H1 (cell line): ENCODE measurements around the gene PNLIP. TPM values are rescaled to one million over a fixed set of nuclear protein-coding genes. Genes with fewer than 3 reads are reported as not detected.

Experiments used
- CTCF ChIA-PET: fragments of 300-600 bp; sonication (Branson Sonifier 250); formaldehyde crosslinking; loops from one replicate; lab custom pipeline; 2021; ENCODE audit not compliant: partially characterized antibody; lab: Charles Lee
- POLR2A ChIA-PET: fragments of 300-600 bp; sonication (Branson Sonifier 250); formaldehyde crosslinking; loops from one replicate; lab custom pipeline; 2021; ENCODE audit warnings: inconsistent platforms; ENCODE audit not compliant: partially characterized antibody; lab: Charles Lee
- DNase-seq, 2 experiments: peaks; one replicate each; pipeline versions ENCODE4 v3.0.0 to v3.0.0-alpha.2; 2010 to 2022; ENCODE audit warnings: low spot score in 2 of 2, low read depth in 1 of 2, mixed read lengths in 1 of 2
- FAIRE-seq: peaks from 2 replicates; lab custom pipeline; 2011; peaks lifted over from hg19 to GRCh38; lab: Jason Lieb, UNC
- H2AFZ ChIP-seq: 2 replicates; pipeline ENCODE4 v1.8.1; 2012; ENCODE audit warnings: low read length, inconsistent platforms
- H2AK5ac ChIP-seq: 2 replicates; pipeline ENCODE4 v1.6.1; 2013; ENCODE audit warnings: low read depth, low read length
- H2BK120ac ChIP-seq: replicated peaks from 2 replicates; pipeline ENCODE3; 2013; ENCODE audit warnings: low read depth, low read length, inconsistent platforms
- H2BK12ac ChIP-seq: 2 replicates; pipeline ENCODE4 v1.6.1; 2013; ENCODE audit warnings: low read depth, low read length
- H2BK15ac ChIP-seq: 2 replicates; pipeline ENCODE4 v1.6.1; 2013; ENCODE audit warnings: low read length
- H2BK20ac ChIP-seq: 2 replicates; pipeline ENCODE4 v1.6.1; 2013; ENCODE audit warnings: low read length
- H2BK5ac ChIP-seq: 2 replicates; pipeline ENCODE4 v1.6.1; 2013; ENCODE audit warnings: low read depth, low read length
- H3K14ac ChIP-seq: 2 replicates; pipeline ENCODE4 v1.6.1; 2013; ENCODE audit warnings: inconsistent platforms; ENCODE audit not compliant: insufficient read length
- H3K18ac ChIP-seq: 2 replicates; pipeline ENCODE4 v1.6.1; 2013; ENCODE audit warnings: low read length; ENCODE audit errors: extremely low read depth
- H3K23ac ChIP-seq: 2 replicates; pipeline ENCODE4 v1.6.1; 2013; ENCODE audit warnings: inconsistent platforms; ENCODE audit not compliant: insufficient read length
- H3K23me2 ChIP-seq: 2 replicates; pipeline ENCODE4 v1.6.1; 2013; ENCODE audit warnings: low read depth, low read length
- H3K27ac ChIP-seq: 2 replicates; pipeline ENCODE4 v1.6.1; 2011; ENCODE audit warnings: low read depth, low read length, inconsistent platforms
- H3K27me3 ChIP-seq, 4 experiments: replicated peaks in 1 of 4; 1 replicate in 1 of 4; 2 replicates in 3 of 4; pipeline versions ENCODE4 v1.6.1 to v1.8.1; 2011 to 2013; ENCODE audit warnings: low read length in 3 of 4, mild to moderate bottlenecking in 3 of 4, inconsistent platforms in 2 of 4, mixed read lengths in 2 of 4, moderate library complexity in 1 of 4; ENCODE audit not compliant: control insufficient read depth in 3 of 4, insufficient read depth in 3 of 4; ENCODE audit errors: extremely low read depth in 1 of 4
- H3K36me3 ChIP-seq, 4 experiments: 2 replicates each; pipeline versions ENCODE4 v1.6.1 to v1.8.1; 2011 to 2013; ENCODE audit warnings: mild to moderate bottlenecking in 4 of 4, low read length in 3 of 4, moderate library complexity in 2 of 4, control low read depth in 1 of 4, inconsistent platforms in 1 of 4; ENCODE audit not compliant: insufficient read depth in 4 of 4, control insufficient read depth in 2 of 4
- H3K4ac ChIP-seq: replicated peaks from 2 replicates; pipeline ENCODE3; 2013; ENCODE audit warnings: low read length, low read depth, mixed read lengths, inconsistent platforms; ENCODE audit not compliant: insufficient read length
- H3K4me1 ChIP-seq, 4 experiments: replicated peaks in 1 of 4; 1 replicate in 1 of 4; 2 replicates in 3 of 4; pipeline versions ENCODE4 v1.6.1 to v1.8.1; 2011 to 2013; ENCODE audit warnings: low read length in 3 of 4, inconsistent platforms in 2 of 4, mixed read lengths in 1 of 4; ENCODE audit not compliant: insufficient read depth in 4 of 4, control insufficient read depth in 3 of 4
- H3K4me2 ChIP-seq, 2 experiments: 2 replicates each; pipeline versions ENCODE4 v1.6.1 to v1.8.1; 2011 to 2013; ENCODE audit warnings: low read depth in 2 of 2, low read length in 2 of 2, control low read depth in 1 of 2, inconsistent platforms in 1 of 2, mild to moderate bottlenecking in 1 of 2; ENCODE audit not compliant: insufficient read depth in 1 of 2
- H3K4me3 ChIP-seq, 4 experiments: fragments of 200-600, 300-600 bp in 1 of 4; sonication (generic), shearing (Covaris generic), sonication (Bioruptor Twin) in 1 of 4; 2 replicates each; pipeline versions ENCODE4 v1.5.1 to v1.8.1; 2011 to 2016; ENCODE audit warnings: low read length in 4 of 4, low read depth in 3 of 4, control low read depth in 2 of 4, inconsistent platforms in 2 of 4, mild to moderate bottlenecking in 2 of 4, mixed read lengths in 1 of 4, moderate library complexity in 1 of 4; ENCODE audit not compliant: insufficient read depth in 2 of 4; ENCODE audit errors: extremely low read depth in 1 of 4
- H3K56ac ChIP-seq: replicated peaks from 2 replicates; pipeline ENCODE3; 2013; ENCODE audit warnings: low read depth, mild to moderate bottlenecking, mixed read lengths, low read length, inconsistent platforms; ENCODE audit not compliant: insufficient read length
- H3K79me1 ChIP-seq: 2 replicates; pipeline ENCODE4 v1.6.1; 2013; ENCODE audit warnings: low read depth, low read length, control low read depth
- H3K79me2 ChIP-seq, 2 experiments: 2 replicates each; pipeline versions ENCODE4 v1.6.1 to v1.8.1; 2012 to 2013; ENCODE audit warnings: low read length in 2 of 2, mild to moderate bottlenecking in 2 of 2, inconsistent platforms in 1 of 2; ENCODE audit not compliant: insufficient read depth in 2 of 2, control insufficient read depth in 1 of 2
- H3K9ac ChIP-seq, 4 experiments: replicated peaks in 1 of 4; 1 replicate in 1 of 4; 2 replicates in 3 of 4; pipeline versions ENCODE4 v1.6.1 to v1.8.1; 2011 to 2013; ENCODE audit warnings: low read depth in 3 of 4, low read length in 3 of 4, control low read depth in 2 of 4, mild to moderate bottlenecking in 2 of 4, moderate library complexity in 2 of 4, inconsistent platforms in 1 of 4; ENCODE audit errors: extremely low read depth in 1 of 4
- H3K9me3 ChIP-seq, 2 experiments: 2 replicates each; pipeline versions ENCODE4 v1.6.1 to v1.8.1; 2012 to 2013; ENCODE audit warnings: mild to moderate bottlenecking in 2 of 2, moderate library complexity in 2 of 2, control low read depth in 1 of 2, inconsistent platforms in 1 of 2, low read depth in 1 of 2, low read length in 1 of 2, mixed read lengths in 1 of 2; ENCODE audit not compliant: insufficient read depth in 2 of 2
- H4K20me1 ChIP-seq, 2 experiments: replicated peaks in 1 of 2; 2 replicates each; pipeline versions ENCODE3 to v1.8.1; 2011 to 2013; ENCODE audit warnings: inconsistent platforms in 2 of 2, low read length in 2 of 2, mild to moderate bottlenecking in 1 of 2; ENCODE audit not compliant: insufficient read depth in 2 of 2, control insufficient read depth in 1 of 2
- H4K5ac ChIP-seq: 2 replicates; pipeline ENCODE4 v1.6.1; 2013; ENCODE audit warnings: low read length, low read depth, mixed read lengths, inconsistent platforms; ENCODE audit not compliant: insufficient read length
- H4K8ac ChIP-seq: 2 replicates; pipeline ENCODE4 v1.8.0; 2013; ENCODE audit warnings: mild to moderate bottlenecking, moderate library complexity, low read length, inconsistent platforms; ENCODE audit not compliant: insufficient read depth; ENCODE audit errors: extremely low read depth
- H4K91ac ChIP-seq: replicated peaks from 2 replicates; pipeline ENCODE3; 2013; ENCODE audit warnings: low read length, mixed read lengths, inconsistent platforms; ENCODE audit not compliant: insufficient read length
- BACH1 ChIP-seq: IDR thresholded peaks from 2 replicates; pipeline ENCODE4 v1.6.1; 2012; ENCODE audit warnings: low read length, improper control_type of control experiment
- CBX5 ChIP-seq: fragments of 300-800, 300-1000 bp; sonication (generic); IDR thresholded peaks from 2 replicates; pipeline ENCODE4 v1.7.1; 2016; ENCODE audit warnings: antibody characterized with exemption, low read length, low read depth
- HDAC6 ChIP-seq: IDR thresholded peaks from one replicate; pipeline ENCODE4 v1.7.1; 2012; ENCODE audit warnings: low read depth, mild to moderate bottlenecking, inconsistent platforms, low read length, moderate library complexity
- KDM5A ChIP-seq: fragments of 200-600 bp; IDR thresholded peaks from 2 replicates; pipeline ENCODE4 v1.7.1; 2012; ENCODE audit warnings: mild to moderate bottlenecking, low read length, inconsistent platforms, mixed read lengths
- POLR2AphosphoS5 ChIP-seq: IDR thresholded peaks from 2 replicates; pipeline ENCODE4 v1.6.1; 2011; ENCODE audit warnings: low read depth, low read length
- RBBP5 ChIP-seq: IDR thresholded peaks from 2 replicates; pipeline ENCODE4 v1.7.1; 2012; ENCODE audit warnings: low read depth, mild to moderate bottlenecking, inconsistent platforms, low read length, moderate library complexity, borderline replicate concordance
- polyA plus RNA-seq, 7 experiments: library from polyadenylated mRNA; depleted of rRNA in 3 of 7; stranded (reverse) in 5 of 7; unstranded in 2 of 7; fragments of >200 nt in 5 of 7; fragments of 200-250 nt in 2 of 7; gene quantifications; 1 replicate in 5 of 7; 2 replicates in 1 of 7; 4 replicates in 1 of 7; pipeline versions ENCODE4 v1.2.1 to v1.2.3, GENCODE V29; 2011 to 2013; ENCODE audit warnings: missing spikeins in 2 of 7, mixed read lengths in 2 of 7
- total RNA-seq: library from RNA; stranded (reverse); fragmentation: NEBNext Ultra II Directional; extraction: Animal tissue kit (Norgen Biotek cat#: 25700); gene quantifications from 2 replicates; pipeline ENCODE4 v1.2.1, GENCODE V29; 2021

Gene PNLIP
- total and polyA plus RNA-seq, 2 of the 8 experiments (the other 6 are each of a cell fraction or from before 2014, with no cell fraction given) = not detected

- Histone ChIP-seq H3K36me3 (no peaks in the 10 kb centered on the region), H2AK5ac (no peak overlapping the region), H3K4ac (no peak overlapping the region), H2AFZ (no peak overlapping the region), H2BK5ac (no peak overlapping the region), H3K4me2 (no peak overlapping the region), H3K4me1 (no peaks in the 10 kb centered on the region; a peak in 2 of 7 replicates), H4K8ac (no peak overlapping the region), H3K18ac (no peak overlapping the region), H3K4me3 (no peak overlapping the region), H2BK120ac (no peak overlapping the region), H2BK15ac (no peak overlapping the region), H2BK12ac (no peak overlapping the region), H3K14ac (no peak overlapping the region), H3K23me2 (no peaks in the 10 kb centered on the region; the same call in 1 of the 2 replicates), H2BK20ac (no peak overlapping the region), H3K79me2 (no peaks in the 10 kb centered on the region), H4K5ac (no peak overlapping the region), H3K79me1 (no peaks in the 10 kb centered on the region), H3K23ac (no peak overlapping the region), H4K20me1 (no peaks in the 10 kb centered on the region), H3K9me3 (peaks cover 0 to 9% of the 10 kb centered on the region in 2 experiments; a peak in 2 of 4 replicates), H3K27me3 (no peaks in the 10 kb centered on the region), H3K56ac (no peak overlapping the region), H4K91ac (no peak overlapping the region), H3K27ac (no peak overlapping the region), H3K9ac (no peak overlapping the region)
- ChIA-PET CTCF (no interaction called here), POLR2A (no interaction called here)
- DNase-seq (no peak), FAIRE-seq (no peak)
- no peak for TF ChIP-seq KDM5A
- no peak for TF ChIP-seq RBBP5
- TF ChIP-seq BACH1 = no peak
- no peak for TF ChIP-seq HDAC6
- no peak for TF ChIP-seq CBX5
- no peak for TF ChIP-seq POLR2AphosphoS5
Measured at GRCh38 chr10:116538456-116538855, 7.3 kb upstream of the PNLIP start.
